Ureter (tissue), 1 donor: ENCODE data around the gene FITM1. TPM values are rescaled to one million over a fixed set of nuclear protein-coding genes. Genes with fewer than 3 reads are reported as not detected.

Source experiments
- DNase-seq: peaks from one replicate; pipeline ENCODE4 v3.0.0-alpha.2; 2020; ENCODE audit warnings: low spot score
- total RNA-seq: library from RNA; stranded (reverse); gene quantifications from one replicate; pipeline ENCODE4 v1.2.4, GENCODE V29; 2023
- donor health status: DM: yes; HTN: yes; CAD: no.

The FITM1 gene
- total RNA-seq, 1 donor from 2014 or later: 0.55 TPM

GRCh38 chr14:24139272-24139934 lies 8.9 kb downstream of the FITM1 start:
- DNase-seq: no peak

- peak; percentile 100 for DNase-seq
These were observed 10.8 kb downstream of the FITM1 start, which contains the start of gene EMC9 for GRCh38 chr14:24141097-24141880. EMC9 (minus strand) TSS chr14:24141591; CDS start chr14:24141304, 287 bp downstream.

GRCh38 chr14:24143511-24143910 lies 13.1 kb downstream of the FITM1 start:
- no peak for DNase-seq

GRCh38 chr14:24144451-24144850 lies 14.0 kb downstream of the FITM1 start:
- no peak for DNase-seq

- no peak for DNase-seq
These were observed 14.8 kb downstream of the FITM1 start for GRCh38 chr14:24145219-24145618.

GRCh38 chr14:24145690-24146452 lies 15.4 kb downstream of the FITM1 start:
- DNase-seq: no peak

GRCh38 chr14:24146453-24146977 lies 16.1 kb downstream of the FITM1 start, which contains the start of gene PSME2:
PSME2 (minus strand) TSS chr14:24146610; CDS start chr14:24146581, 29 bp downstream.
- DNase-seq: peak; percentile 94

- peak; percentile 99 for DNase-seq
These were observed 16.7 kb downstream of the FITM1 start, which contains the start of gene RNF31 for GRCh38 chr14:24146978-24147760. RNF31 (plus strand) TSS chr14:24147498; CDS start chr14:24147699, 201 bp downstream.

GRCh38 chr14:24147761-24148428 lies 17.4 kb downstream of the FITM1 start:
- DNase-seq: no peak

- no peak for DNase-seq
These were observed 19.0 kb downstream of the FITM1 start for GRCh38 chr14:24149302-24149969.

- no peak for DNase-seq
These were observed 19.6 kb downstream of the FITM1 start for GRCh38 chr14:24150061-24150460.

- no peak for DNase-seq
These were observed 20.1 kb downstream of the FITM1 start for GRCh38 chr14:24150567-24150966.

GRCh38 chr14:24150993-24151392 lies 20.5 kb downstream of the FITM1 start:
- no peak for DNase-seq

GRCh38 chr14:24151404-24152080 lies 21.1 kb downstream of the FITM1 start:
- no peak for DNase-seq

GRCh38 chr14:24155100-24155499 lies 24.6 kb downstream of the FITM1 start:
- DNase-seq: no peak

GRCh38 chr14:24156840-24157239 lies 26.4 kb downstream of the FITM1 start:
- DNase-seq: no peak

GRCh38 chr14:24157331-24157730 lies 26.9 kb downstream of the FITM1 start:
- DNase-seq: no peak

- DNase-seq: no peak
These were observed 29.5 kb downstream of the FITM1 start for GRCh38 chr14:24159777-24160498.

- no peak for DNase-seq
These were observed 30.0 kb downstream of the FITM1 start for GRCh38 chr14:24160499-24160849.
